Activated T-helper 17 cell treated with anti-CD3 and anti-CD28 coated beads, Interleukin-2, amount 50 U/mL, for 72 hours (primary cell): ENCODE data around the gene CCIN. TPM values are rescaled to one million over a fixed set of nuclear protein-coding genes. Genes with fewer than 3 reads are reported as not detected.

ENCODE experiments used
- ATAC-seq: fragments of 150-1000 bp; cut with Tn5 transposase; replicated peaks from 2 replicates; pipeline ENCODE4 v1.10.0; 2021; ENCODE audit warnings: mild to moderate bottlenecking, moderate library complexity
- H3K27ac Mint-ChIP-seq: one replicate; pipeline ENCODE4 v1.8.0; 2022; ENCODE audit warnings: mixed read lengths
- H3K27me3 Mint-ChIP-seq: one replicate; pipeline ENCODE4 v1.8.0; 2022; ENCODE audit warnings: mixed read lengths
- H3K36me3 Mint-ChIP-seq: one replicate; pipeline ENCODE4 v1.8.0; 2022; ENCODE audit warnings: low read depth, mild to moderate bottlenecking, mixed read lengths
- H3K4me1 Mint-ChIP-seq: one replicate; pipeline ENCODE4 v1.8.0; 2022; ENCODE audit warnings: mixed read lengths
- H3K4me3 Mint-ChIP-seq: one replicate; pipeline ENCODE4 v1.8.0; 2022; ENCODE audit warnings: mild to moderate bottlenecking, mixed read lengths
- H3K9me3 Mint-ChIP-seq: one replicate; pipeline ENCODE4 v1.8.0; 2022; ENCODE audit warnings: mixed read lengths
- total RNA-seq, 2 donors: library from RNA; stranded (reverse); gene quantifications; one replicate each; pipeline ENCODE4 v1.2.3, GENCODE V29; 2022

The CCIN gene
- total RNA-seq, 2 donors from 2014 or later = not detected

- Mint-ChIP-seq H3K36me3 (no peaks in the 10 kb centered on the region), H3K4me3 (peak within 1 kb of the TSS; percentile 86), H3K4me1 (peaks cover 36% of the 10 kb centered on the region), H3K27me3 (no peaks in the 10 kb centered on the region), H3K9me3 (no peaks in the 10 kb centered on the region), H3K27ac (peak within 1 kb of the TSS; percentile 41)
- ATAC-seq = peak; percentile 99
Observed at GRCh38 chr9:36136272-36136893, 32.8 kb upstream of the CCIN start, which contains the start of gene GLIPR2. TSS of gene GLIPR2 (plus strand) at chr9:36136733. CDS start at chr9:36136779, 46 bp downstream.

DNA sequence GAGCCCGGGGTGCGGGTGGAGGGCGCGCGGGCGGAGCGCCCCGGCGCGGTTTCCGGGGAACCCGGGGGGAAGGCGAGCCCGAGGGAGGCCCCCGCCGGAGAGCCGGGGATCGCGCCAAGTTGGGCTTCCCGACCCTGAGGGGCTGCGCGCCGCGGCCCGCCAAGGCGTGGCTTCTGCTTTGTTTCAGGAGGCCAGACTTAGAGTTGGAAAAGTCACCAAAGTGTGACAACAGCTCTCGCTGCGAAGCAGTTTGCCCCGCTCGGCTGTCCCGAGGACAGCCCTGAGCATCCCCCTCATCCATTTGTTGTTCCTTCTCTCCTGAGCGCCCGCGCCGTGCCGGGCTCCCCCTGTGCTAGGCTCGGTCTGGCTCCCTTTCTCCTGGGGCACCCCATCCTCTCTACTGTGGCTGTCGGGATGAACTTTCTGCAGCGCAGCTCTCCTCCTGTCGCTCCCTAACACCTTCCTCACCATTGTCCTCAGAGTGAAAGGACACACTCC is 32.2 kb upstream of the CCIN start:
- ATAC-seq = peak; percentile 37
- H3K4me1 Mint-ChIP-seq = peaks cover 39% of the 10 kb centered on the region
- H3K27me3 Mint-ChIP-seq = no peaks in the 10 kb centered on the region
- no peaks in the 10 kb centered on the region for H3K9me3 Mint-ChIP-seq
- peak overlapping the region; percentile 40 for H3K27ac Mint-ChIP-seq
- H3K36me3 Mint-ChIP-seq = no peaks in the 10 kb centered on the region
- H3K4me3 Mint-ChIP-seq = peak overlapping the region; percentile 86

GRCh38 chr9:36137392-36138004 is 31.7 kb upstream of the CCIN start:
- H3K36me3 Mint-ChIP-seq = no peaks in the 10 kb centered on the region
- H3K27ac Mint-ChIP-seq = peak overlapping the region; percentile 40
- no peaks in the 10 kb centered on the region for H3K27me3 Mint-ChIP-seq
- no peaks in the 10 kb centered on the region for H3K9me3 Mint-ChIP-seq
- no peak for ATAC-seq
- peak overlapping the region; percentile 86 for H3K4me3 Mint-ChIP-seq
- H3K4me1 Mint-ChIP-seq = peaks cover 44% of the 10 kb centered on the region

GRCh38 chr9:36138496-36138895 is 30.7 kb upstream of the CCIN start:
- no peaks in the 10 kb centered on the region for H3K36me3 Mint-ChIP-seq
- no peaks in the 10 kb centered on the region for H3K27me3 Mint-ChIP-seq
- no peaks in the 10 kb centered on the region for H3K9me3 Mint-ChIP-seq
- H3K4me1 Mint-ChIP-seq = peaks cover 53% of the 10 kb centered on the region
- peak overlapping the region; percentile 86 for H3K4me3 Mint-ChIP-seq
- no peak overlapping the region for H3K27ac Mint-ChIP-seq
- no peak for ATAC-seq

DNA sequence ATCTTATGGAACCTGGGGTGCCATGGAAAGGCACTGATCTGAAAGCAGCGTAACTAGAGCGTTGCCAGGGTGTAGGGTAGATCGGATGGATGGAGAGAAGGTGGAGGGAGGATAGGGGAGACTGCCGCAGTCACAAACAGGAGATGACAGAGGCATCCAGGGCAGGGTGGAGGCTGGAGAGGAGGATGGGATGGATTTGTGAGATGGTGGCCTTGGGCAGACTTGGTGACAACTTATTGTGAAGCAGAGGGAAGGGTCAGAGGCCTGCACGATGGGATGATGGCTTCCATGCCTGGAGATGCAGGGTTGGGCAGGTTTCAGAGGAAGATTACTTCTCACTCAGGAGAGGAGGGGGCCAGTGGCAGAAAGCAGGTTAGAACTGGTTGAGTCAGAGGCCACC is 30.3 kb upstream of the CCIN start:
- Mint-ChIP-seq H3K27ac (no peak overlapping the region), H3K4me3 (peak overlapping the region; percentile 86), H3K36me3 (no peaks in the 10 kb centered on the region), H3K4me1 (peaks cover 57% of the 10 kb centered on the region), H3K27me3 (no peaks in the 10 kb centered on the region), H3K9me3 (no peaks in the 10 kb centered on the region)
- ATAC-seq = no peak

DNA sequence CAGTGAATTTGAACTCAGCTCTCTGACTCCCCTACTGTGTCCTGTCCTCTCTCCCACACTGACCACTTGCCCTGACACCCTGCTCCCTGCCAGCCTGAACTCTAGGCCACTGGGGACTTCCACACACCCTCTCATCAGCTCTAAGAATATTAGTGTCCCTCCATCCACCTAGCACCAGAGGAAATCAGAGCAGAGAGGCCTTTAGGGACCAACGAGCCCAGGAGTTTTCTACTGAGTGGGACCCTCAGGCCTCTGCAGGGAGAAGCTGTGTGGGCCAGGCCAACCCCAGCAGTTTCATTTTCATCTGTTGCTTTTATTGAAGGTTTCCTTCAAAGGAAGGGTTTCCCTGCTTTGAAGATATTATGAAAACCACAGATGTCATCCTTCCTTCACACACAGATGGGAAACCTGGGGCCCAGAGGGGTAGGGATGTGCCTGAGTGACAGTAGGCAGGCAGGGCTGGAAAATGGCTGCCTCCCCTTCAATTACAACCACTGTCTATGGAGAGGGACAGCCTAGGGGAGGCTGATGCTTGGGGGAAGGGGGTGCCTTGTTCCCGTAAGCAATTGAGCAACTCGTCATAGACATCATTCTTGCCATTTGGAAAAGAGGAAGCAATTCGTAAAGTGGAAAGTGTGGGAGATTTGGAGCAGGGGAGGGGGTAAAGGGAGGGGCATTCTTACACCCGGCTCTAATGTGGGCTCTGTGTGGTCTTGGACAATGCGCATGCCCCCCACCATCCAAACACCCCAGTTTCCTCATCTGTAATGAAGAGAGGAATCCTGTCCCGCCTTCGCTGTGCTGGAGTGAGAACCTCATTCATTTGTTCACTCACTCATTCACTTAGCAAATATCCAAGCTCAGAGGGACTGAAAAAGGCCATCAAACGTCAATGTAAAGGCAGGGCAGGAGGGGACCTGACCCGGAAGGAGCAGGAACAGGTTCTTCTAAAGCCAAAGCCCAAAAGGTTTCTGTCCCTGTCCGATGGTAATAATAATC is 28.8 kb upstream of the CCIN start:
- Mint-ChIP-seq H3K27ac (peak overlapping the region; percentile 91), H3K4me3 (peak overlapping the region; percentile 86), H3K9me3 (peaks cover 2% of the 10 kb centered on the region), H3K27me3 (no peaks in the 10 kb centered on the region), H3K36me3 (no peaks in the 10 kb centered on the region), H3K4me1 (peaks cover 72% of the 10 kb centered on the region)
- peak; percentile 1 for ATAC-seq

DNA sequence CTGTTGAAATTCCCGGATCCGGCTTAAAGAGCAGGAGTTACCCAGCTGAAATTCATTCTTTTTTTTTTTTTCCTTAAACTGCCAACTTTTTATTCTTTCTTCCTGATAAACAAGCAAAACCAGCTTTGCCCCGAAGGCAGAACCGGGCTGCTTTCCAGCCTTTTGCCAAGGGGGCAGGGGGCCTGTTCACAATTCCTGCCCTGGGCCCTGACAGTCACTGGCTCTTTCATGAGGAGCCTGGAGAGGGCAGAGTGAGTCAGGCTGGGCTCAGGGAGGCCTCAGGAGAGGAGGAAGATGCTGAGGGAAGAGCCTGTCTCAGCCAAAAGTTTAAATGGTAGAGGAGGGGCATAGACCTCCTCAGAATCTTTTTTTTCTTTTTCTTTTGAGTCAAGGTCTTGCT is 27.9 kb upstream of the CCIN start:
- ATAC-seq = no peak
- peaks cover 3% of the 10 kb centered on the region for H3K9me3 Mint-ChIP-seq
- peak overlapping the region; percentile 86 for H3K4me3 Mint-ChIP-seq
- H3K27ac Mint-ChIP-seq = peak overlapping the region; percentile 91
- peaks cover 4% of the 10 kb centered on the region for H3K36me3 Mint-ChIP-seq
- no peaks in the 10 kb centered on the region for H3K27me3 Mint-ChIP-seq
- peaks cover 81% of the 10 kb centered on the region for H3K4me1 Mint-ChIP-seq

- Mint-ChIP-seq H3K36me3 (peaks cover 5% of the 10 kb centered on the region), H3K9me3 (peaks cover 3% of the 10 kb centered on the region), H3K4me1 (peaks cover 81% of the 10 kb centered on the region), H3K27ac (peak overlapping the region; percentile 91), H3K4me3 (peak overlapping the region; percentile 86), H3K27me3 (no peaks in the 10 kb centered on the region)
- ATAC-seq = no peak
Observed at GRCh38 chr9:36141761-36142160, 27.4 kb upstream of the CCIN start.

- Mint-ChIP-seq H3K36me3 (peaks cover 13% of the 10 kb centered on the region), H3K9me3 (peaks cover 3% of the 10 kb centered on the region), H3K27ac (peak overlapping the region; percentile 91), H3K4me3 (peak overlapping the region; percentile 86), H3K4me1 (peaks cover 84% of the 10 kb centered on the region), H3K27me3 (no peaks in the 10 kb centered on the region)
- ATAC-seq = no peak
Observed at GRCh38 chr9:36142510-36143244, 26.5 kb upstream of the CCIN start.

DNA sequence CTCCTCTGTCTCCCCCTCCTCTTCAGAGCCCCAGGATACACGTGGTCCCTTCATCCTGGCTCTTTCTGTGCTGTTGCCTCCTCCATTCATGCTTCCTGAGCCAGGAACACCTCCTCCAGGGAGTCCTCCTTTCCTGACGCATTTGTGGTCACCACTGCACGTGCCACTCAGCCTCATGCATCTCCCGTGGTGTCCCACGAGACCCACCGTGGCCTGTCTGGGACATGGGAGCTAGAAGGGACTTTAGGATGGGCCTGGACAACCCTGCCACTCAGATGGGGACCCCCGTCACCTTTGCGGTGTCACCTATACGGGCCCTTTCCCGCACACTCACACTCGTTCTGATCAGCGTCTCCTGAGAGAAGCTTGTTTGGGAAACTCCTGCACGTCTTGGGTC is 25.9 kb upstream of the CCIN start:
- Mint-ChIP-seq H3K27ac (peak overlapping the region; percentile 91), H3K9me3 (peaks cover 3% of the 10 kb centered on the region), H3K4me3 (peak overlapping the region; percentile 86), H3K4me1 (peaks cover 86% of the 10 kb centered on the region), H3K36me3 (peaks cover 13% of the 10 kb centered on the region), H3K27me3 (no peaks in the 10 kb centered on the region)
- no peak for ATAC-seq

DNA sequence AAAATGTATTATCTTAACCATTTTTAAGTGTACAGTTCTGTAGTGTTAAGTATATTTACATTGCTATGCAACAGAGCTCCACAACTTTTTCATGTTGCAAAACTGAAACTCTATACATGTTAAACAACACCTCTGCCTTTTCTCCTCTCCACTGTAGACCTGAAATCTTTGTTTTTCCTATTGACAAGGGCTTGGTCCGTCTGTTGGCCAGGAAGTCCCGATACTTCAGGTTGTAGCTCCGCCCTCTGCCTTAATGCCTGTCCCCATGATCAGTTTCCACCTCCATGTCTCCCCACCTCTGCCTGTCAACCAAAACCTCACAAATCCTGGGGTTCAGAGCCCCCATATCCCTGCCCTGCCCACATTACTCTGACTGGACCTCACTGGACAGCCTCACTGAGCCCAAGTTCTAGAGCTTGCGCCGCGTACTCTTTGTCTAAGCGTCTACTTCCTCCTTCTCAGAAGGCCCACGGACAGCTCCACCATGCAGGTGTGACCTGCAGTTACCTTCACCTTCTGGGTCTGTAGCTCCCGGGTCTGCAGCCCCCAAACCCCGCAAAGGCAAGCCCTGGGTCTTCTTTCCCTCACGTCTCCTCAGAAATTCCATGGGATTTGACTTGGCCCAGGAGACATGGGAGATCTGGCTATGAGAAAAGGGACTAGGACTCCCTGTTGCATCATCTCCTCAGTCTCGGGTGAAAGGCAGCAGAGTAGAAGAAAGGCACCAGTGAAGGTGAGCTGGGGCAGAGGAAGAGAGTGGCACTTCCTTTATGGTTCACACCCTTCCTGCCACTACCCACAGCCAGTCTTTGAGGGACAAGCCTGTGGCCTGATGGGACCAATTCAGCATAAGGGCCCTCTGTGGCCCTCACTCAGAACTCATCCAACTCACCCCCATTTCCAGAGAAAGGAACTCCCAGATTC is 24.6 kb upstream of the CCIN start:
- ATAC-seq = peak; percentile 34
- H3K4me3 Mint-ChIP-seq = peak overlapping the region; percentile 86
- H3K27me3 Mint-ChIP-seq = no peaks in the 10 kb centered on the region
- peak overlapping the region; percentile 91 for H3K27ac Mint-ChIP-seq
- H3K36me3 Mint-ChIP-seq = peaks cover 13% of the 10 kb centered on the region
- peaks cover 72% of the 10 kb centered on the region for H3K4me1 Mint-ChIP-seq
- peaks cover 3% of the 10 kb centered on the region for H3K9me3 Mint-ChIP-seq

GRCh38 chr9:36145970-36146369 is 23.2 kb upstream of the CCIN start:
- no peaks in the 10 kb centered on the region for H3K27me3 Mint-ChIP-seq
- H3K27ac Mint-ChIP-seq = no peak overlapping the region
- H3K36me3 Mint-ChIP-seq = peaks cover 13% of the 10 kb centered on the region
- peaks cover 67% of the 10 kb centered on the region for H3K4me1 Mint-ChIP-seq
- ATAC-seq = no peak
- H3K4me3 Mint-ChIP-seq = peak overlapping the region; percentile 86
- H3K9me3 Mint-ChIP-seq = peaks cover 3% of the 10 kb centered on the region

DNA sequence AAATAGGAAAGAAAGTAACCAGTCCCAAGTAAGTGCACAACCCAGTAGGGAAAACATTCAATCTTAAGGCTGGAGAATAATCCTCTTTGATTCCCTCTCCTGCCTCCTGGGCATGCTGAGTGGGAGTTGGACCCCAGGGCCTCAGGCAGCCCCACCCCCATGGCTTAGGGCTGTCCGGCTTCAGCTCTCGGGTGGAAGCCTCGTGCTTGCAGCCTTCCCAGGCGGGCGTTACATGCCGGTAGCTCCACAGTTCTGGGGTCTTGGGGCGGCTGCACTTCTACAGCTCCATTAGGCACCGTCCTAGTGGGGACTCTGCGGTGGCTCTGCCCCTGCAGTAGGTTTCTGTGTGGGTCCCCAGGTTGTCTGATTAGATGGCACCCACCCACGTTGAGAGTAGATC is 22.5 kb upstream of the CCIN start:
- no peaks in the 10 kb centered on the region for H3K27me3 Mint-ChIP-seq
- peaks cover 16% of the 10 kb centered on the region for H3K36me3 Mint-ChIP-seq
- H3K4me3 Mint-ChIP-seq = peak overlapping the region; percentile 86
- ATAC-seq = no peak
- H3K27ac Mint-ChIP-seq = no peak overlapping the region
- H3K4me1 Mint-ChIP-seq = peaks cover 69% of the 10 kb centered on the region
- H3K9me3 Mint-ChIP-seq = peaks cover 3% of the 10 kb centered on the region
